ENCODE data around the gene PHKG1. TPM values are rescaled to one million over a fixed set of nuclear protein-coding genes. Genes with fewer than 3 reads are reported as not detected.
A peak's percentile ranks its signal among the peaks of the same experiment; 100 is the strongest.
"Not testable (repeated sequence)": the region's sequence is repeated elsewhere in the genome, so short reads cannot be mapped to it uniquely, and the experiment has no call there.

The PHKG1 gene
- total RNA-seq, 1 donor from 2014 or later = 15.3 TPM

DNA sequence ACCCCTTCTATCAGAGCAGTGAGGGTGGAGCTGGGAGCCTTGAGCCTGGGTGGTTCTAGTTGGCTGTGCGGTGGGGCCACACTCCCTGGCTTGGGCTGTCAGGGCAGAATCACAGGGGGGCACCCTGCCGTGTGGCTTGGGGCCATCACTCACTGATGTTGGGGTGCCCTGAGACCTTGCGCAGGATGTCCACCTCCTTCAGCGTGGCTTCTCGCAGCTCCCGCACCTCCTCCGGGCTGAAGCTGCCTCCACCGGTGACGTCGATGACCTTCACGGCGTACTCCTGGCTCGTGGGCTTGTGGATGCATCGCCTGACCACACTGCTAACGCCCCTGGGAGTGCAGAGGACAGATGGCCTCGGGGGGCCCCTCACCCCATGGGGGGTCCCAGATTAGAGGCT is 5.3 kb downstream of the PHKG1 start:
- intact Hi-C loops (cut with DNase I) = no loop called here
- DNase-seq (ENCODE audit: low spot score) = no peak

DNA sequence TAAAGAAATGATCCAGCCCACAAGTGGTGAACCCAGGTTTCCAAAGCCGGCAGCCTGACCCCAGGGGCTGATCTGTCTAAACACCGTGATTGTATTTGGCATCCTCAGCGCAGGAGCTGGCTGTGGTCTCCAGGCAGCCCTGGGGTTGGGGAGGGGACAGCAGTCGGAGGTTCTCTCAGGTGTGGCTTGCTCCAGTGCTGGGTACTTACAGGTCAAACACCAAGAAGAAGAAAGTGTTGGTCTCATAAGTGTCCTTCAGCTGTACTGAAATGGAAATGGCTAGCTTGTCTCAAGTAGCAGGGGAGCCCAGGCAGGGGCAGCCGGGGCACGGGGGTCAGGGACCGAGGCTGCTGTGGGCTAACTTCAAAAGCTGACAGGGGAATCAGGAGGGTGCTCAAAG is 6.0 kb downstream of the PHKG1 start:
- no peak for DNase-seq (ENCODE audit: low spot score)
- intact Hi-C loops (cut with DNase I) = no loop called here

DNA sequence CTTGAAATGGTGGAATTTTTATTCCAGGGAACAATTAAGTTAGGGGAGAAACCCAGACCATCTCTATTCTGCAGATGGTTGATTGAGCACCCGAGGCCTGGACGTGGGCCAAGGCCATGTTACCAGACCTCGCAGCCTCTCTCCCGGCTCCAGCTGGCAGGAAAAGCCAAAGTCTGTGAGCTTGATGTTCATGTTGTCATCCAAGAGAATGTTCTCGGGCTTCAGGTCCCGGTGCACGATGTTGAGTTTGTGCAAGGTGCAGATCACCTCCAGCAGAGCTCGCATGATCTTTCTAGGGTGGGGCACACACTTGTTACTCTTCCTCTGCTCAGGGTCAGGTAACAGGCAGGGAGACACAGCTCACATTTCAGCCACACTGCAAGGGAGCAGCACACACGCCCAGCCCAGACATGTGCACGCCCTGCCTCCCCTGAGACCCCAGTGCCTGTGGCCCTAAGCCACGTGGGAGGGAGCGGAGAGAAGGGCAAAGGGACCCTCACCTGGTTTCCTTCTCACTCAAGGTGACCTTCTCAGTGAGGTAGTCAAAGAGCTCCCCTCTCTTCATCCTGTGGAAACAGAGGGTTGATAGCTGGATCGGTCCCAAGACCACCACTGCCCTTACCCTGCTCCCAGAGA is 9.5 kb downstream of the PHKG1 start:
- intact Hi-C loops (cut with DNase I) = no loop called here
- DNase-seq (ENCODE audit: low spot score) = peak; percentile 72

DNA sequence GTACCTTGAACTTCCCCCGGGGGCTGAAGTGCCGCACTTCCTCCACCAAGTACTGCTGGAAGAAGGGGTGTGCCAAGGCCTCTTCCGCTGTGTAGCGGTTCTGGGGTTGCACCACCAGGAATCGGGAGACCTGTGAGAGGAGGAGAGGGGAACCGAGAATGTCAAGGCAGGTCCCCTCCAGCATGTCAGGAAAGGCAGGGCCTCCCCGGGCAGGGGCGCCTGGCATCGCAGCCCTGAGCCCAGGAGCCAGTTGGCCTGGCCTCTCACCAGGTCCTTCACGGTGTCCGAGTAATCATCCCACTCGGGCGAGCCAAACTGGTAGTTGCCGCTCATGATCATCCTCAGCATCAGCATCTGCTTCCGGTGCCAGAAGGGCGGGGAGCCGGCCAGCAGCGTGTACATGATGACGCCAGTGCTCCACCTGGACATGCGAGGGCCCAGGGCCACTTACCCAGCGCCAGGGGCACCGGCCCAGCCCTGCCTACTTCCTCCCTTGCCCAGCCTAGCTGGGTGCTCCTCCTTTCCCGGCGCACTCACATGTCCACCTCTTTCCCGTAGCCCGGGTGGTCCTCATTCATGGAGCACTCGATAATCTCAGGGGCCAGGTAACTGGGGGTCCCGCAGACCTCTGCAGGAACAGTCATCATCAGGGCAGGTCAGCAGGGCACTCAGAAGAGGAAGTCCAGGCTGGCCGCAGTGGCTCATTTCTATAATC is 11.0 kb downstream of the PHKG1 start:
- intact Hi-C loops (cut with DNase I) = no loop called here
- DNase-seq (ENCODE audit: low spot score) = peak; percentile 68

DNA sequence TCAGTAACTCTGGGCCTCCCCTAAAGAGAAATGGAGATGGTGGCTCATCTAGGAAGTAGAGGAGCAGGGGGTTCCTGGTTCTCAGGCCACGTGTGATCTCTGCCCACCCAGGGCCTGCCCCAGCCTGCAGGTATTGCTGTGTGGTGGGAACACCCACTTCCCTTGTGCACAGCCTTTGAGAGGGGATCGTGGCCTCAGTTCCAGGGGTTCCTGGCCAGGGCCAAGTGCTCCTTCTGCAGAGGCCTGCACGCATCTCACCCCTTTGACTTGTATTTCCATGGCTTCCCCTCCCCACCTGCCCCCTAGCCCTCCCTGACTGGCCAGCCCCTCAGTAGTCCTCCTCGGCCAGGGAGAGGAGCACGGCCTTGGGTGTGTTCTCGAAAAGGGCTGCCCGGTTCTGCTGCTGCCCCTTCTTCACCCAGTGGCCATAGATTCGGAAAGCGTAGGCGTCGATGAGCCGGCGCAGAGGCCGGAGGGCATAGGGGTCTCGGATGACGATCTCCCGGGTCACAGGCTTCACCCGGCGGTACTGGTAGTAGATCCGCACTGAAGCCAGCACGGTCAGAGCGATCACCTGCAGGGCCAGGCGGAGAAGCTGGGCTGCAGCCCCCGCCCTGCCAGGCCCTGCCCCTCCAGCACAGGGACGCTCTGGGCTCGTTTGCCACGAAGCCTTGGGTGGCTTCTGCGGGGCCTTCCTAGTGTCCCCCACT is 11.9 kb downstream of the PHKG1 start:
- intact Hi-C loops (cut with DNase I) = not testable (repeated sequence)
- DNase-seq (ENCODE audit: low spot score) = peak; percentile 63

DNA sequence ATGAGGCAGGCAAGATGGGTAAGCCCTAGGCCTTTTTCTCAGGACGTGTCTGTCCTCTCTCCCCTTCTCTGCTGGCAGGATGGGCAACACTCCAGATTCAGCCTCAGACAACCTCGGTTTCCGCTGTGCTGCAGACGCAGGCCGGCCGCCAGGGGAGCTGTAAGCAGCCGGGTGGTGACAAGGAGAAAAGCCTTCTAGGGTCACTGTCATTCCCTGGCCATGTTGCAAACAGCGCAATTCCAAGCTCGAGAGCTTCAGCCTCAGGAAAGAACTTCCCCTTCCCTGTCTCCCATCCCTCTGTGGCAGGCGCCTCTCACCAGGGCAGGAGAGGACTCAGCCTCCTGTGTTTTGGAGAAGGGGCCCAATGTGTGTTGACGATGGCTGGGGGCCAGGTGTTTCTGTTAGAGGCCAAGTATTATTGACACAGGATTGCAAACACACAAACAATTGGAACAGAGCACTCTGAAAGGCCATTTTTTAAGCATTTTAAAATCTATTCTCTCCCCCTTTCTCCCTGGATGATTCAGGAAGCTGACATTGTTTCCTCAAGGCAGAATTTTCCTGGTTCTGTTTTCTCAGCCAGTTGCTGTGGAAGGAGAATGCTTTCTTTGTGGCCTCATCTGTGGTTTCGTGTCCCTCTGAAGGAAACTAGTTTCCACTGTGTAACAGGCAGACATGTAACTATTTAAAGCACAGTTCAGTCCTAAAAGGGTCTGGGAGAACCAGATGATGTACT is 13.1 kb downstream of the PHKG1 start:
- intact Hi-C loops (cut with DNase I) = loop anchor here (5.0 to 10.0 kb wide), 2 partner anchors 107 to 195 kb away; partner anchors contain the start of gene ZNF713
- peak; percentile 91 for DNase-seq (ENCODE audit: low spot score)

DNA sequence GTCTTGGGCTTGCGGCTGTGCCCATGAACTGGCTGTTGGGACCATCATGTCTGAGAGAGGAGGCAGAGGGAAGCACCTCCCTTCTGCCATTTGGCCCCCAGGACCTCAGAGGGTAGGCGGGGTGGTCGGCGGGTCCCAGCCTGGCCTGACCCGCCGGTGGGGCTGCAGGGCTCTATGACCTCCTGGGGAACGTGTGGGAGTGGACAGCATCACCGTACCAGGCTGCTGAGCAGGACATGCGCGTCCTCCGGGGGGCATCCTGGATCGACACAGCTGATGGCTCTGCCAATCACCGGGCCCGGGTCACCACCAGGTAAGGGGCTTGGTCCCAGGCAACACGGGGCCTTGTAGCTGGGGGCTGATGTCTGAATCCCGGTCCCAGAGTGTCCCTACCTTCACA is 14.6 kb downstream of the PHKG1 start:
- peak; percentile 69 for DNase-seq (ENCODE audit: low spot score)
- intact Hi-C loops (cut with DNase I) = loop anchor here (5.0 to 10.0 kb wide), 2 partner anchors 106 to 193 kb away; partner anchors contain the start of gene ZNF713

DNA sequence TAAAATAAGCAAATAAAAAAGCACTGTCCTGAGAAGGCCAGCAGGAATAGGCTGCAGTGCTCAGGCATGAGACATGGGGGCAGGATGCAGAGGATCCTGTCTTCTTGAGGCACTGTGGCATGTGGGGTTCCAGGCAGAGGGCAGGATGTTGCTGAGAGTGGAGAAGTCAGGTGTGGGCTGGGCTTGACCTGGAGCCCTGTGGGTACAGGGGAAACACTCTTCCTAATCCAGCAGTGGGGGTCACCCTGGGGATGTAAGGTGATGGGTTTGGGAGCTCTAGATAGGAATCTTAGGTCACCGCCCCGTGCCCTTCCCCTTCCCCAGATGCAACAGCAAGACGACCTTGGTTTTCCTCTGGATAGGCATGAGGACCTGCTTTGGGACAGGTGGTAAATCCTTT is 15.1 kb downstream of the PHKG1 start:
- intact Hi-C loops (cut with DNase I) = loop anchor here (5.0 to 10.0 kb wide), 2 partner anchors 105 to 193 kb away; partner anchors contain the start of gene ZNF713
- DNase-seq (ENCODE audit: low spot score) = peak; percentile 63

DNA sequence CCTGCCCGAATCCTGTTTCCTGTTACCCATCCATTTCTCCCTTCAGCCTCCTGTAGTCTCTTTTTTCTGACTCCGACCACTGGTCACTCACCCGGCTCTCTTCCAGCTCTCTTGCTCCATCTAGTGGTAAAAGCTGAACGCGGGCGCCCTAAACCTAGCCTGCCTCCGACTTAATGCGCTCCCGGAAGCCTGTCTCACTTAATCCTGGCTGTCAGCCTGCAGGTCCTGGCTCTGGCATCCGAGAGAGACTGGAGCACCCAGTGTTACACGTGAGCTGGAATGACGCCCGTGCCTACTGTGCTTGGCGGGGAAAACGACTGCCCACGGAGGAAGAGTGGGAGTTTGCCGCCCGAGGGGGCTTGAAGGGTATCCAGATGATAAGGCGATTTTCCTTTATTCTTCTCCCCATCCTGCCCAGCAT is 18.4 kb downstream of the PHKG1 start:
- DNase-seq (ENCODE audit: low spot score) = peak; percentile 94
- intact Hi-C loops (cut with DNase I) = loop anchor here (1.0 to 10.0 kb wide), 3 partner anchors 70 to 433 kb away; partner anchors contain the start of gene ZNF713

DNA sequence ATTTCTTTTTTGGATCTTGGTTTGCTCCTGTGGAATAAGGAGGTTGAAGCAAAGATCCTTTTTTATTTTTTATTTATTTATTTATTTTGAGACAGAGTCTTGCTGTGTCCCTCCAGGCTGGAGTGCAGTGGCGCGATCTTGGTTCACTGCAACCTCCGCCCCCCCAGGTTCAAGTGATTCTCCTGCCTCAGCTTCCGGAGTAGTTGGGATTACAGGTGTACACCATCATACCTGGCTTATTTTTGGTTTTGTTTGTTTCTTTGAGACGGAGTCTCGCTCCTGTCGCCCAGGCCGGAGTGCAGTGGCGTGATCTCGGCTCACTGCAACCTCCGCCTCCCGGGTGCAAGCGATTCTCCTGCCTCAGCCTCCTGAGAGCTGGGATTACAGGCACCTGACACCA is 26.4 kb downstream of the PHKG1 start:
- intact Hi-C loops (cut with DNase I) = not testable (repeated sequence)
- peak; percentile 50 for DNase-seq (ENCODE audit: low spot score)

DNA sequence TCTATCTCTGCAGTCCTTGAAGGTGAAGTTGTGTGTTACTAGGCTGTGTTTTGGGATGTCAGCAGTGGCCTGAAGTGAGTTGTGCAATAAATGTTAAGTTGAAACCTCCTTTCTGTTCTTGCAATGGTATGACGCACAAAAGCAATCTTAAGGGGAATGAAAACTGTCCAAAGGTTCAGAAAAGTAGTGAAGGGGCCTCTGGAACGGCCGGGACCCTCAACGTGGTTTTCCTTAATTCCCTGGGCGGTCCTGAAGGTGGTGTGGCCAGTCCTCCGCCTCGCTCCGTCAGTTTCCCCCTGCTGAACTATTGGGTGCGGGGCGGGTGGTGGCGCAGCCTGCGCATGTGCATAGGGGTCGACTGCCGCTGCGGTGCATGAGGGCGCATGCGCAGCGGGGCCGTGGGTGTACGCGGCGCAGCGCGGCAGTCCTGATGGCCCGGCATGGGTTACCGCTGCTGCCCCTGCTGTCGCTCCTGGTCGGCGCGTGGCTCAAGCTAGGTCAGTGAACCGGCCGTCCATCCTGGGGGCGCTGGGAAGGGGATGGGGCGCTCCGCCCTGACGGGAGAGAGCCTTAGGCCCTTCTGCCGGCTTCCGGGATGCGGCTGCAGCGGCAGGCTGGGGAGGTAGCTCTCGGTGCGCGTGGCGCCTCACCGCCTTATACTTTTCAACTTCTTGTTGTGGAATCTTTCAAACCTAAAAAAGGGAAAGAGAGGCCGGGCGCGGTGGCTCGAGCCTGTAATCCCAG is 28.7 kb downstream of the PHKG1 start, which contains the start of gene SUMF2:
TSS of gene SUMF2 (plus strand) at position 405 of the 744 bp plus-strand sequence. CDS start at position 431, 26 bp downstream.
- DNase-seq (ENCODE audit: low spot score) = peak; percentile 94
- intact Hi-C loops (cut with DNase I) = loop anchor here (1.0 to 5.0 kb wide), 2 partner anchors 13 to 43 kb away; partner anchors contain the start of genes CCT6A, CHCHD2 and PSPH

DNA sequence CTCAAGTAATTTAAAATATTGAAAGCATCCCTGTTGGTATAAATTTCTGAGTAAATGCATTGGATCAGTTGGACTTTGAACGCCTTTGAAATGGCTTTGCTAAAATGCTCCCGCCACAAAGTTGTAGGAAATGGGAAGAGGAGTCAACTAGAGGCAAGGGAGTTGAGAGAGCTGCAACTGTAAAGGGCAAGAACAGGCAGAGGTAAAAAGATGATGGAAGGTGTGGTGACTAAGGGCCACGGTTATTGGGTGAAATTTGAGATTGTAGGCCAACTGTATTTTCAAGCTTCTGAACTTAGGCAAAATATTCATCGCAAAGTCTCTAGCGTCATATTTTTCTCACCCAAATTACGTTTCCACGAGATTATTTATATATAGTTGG is 29.3 kb downstream of the PHKG1 start:
- intact Hi-C loops (cut with DNase I) = loop anchor here (5.0 kb wide), 1 partner anchor 44 kb away; the partner anchor contains the start of gene CHCHD2
- no peak for DNase-seq (ENCODE audit: low spot score)

DNA sequence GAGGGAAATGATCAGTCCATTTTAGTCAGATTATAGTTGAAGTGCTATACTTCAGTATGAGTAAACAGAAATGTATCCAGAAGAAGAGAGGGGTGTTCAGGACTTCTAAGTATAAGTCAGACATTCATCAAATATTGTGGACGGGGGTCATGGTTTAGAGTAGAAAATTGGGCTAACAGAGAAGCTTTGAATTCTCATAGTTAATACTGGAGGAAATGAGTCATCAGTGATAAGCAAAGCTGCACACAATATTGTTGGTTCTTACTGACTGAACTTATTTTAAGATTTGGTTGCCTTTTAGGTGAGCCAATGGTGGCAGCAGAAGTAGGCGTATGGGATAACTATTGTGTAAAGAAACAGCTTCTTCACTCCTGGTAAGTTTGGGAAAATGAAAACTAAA is 30.4 kb downstream of the PHKG1 start:
- intact Hi-C loops (cut with DNase I) = loop anchor here (5.0 kb wide), 1 partner anchor 45 kb away; the partner anchor contains the start of gene CHCHD2
- DNase-seq (ENCODE audit: low spot score) = no peak

DNA sequence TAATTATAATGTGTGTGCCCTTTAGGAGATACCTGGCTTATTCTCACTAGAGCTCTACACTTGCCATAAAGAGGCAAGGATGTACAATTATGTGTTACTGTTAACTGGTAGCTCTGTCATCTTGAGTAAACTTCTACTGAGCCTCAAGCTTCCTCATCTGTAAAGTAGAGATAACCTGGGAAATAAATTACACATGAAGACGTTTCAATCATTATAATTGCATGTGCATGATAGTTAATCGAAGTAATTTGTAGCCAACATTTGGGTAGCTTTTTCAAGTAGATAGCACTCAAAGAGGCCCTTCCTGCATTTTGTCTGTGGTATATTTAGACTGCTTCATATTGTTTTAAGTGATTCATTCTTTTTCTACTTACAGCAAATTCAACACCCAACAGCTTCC is 38.8 kb downstream of the PHKG1 start:
- no peak for DNase-seq (ENCODE audit: low spot score)
- intact Hi-C loops (cut with DNase I) = no loop called here

DNA sequence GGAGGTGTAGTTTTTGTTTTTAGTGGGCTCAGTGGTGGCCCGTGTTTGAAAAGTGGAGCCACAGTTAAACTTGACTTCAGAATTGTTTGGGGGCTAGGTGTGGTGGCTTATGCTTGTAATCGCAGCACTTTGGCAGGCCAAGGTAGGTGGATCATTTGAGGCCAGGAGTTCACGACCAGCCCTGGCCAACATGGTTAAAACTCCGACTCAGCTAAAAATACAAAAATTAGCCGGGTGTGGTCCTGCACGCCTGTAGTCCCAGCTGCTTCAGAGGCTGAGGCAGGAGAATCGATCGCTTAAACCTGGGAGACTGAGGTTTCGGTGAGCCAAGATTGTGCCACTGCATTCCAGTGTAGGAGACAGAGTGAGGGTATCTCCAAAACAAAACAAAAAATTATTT is 39.4 kb downstream of the PHKG1 start:
- intact Hi-C loops (cut with DNase I) = no loop called here
- no peak for DNase-seq (ENCODE audit: low spot score)

DNA sequence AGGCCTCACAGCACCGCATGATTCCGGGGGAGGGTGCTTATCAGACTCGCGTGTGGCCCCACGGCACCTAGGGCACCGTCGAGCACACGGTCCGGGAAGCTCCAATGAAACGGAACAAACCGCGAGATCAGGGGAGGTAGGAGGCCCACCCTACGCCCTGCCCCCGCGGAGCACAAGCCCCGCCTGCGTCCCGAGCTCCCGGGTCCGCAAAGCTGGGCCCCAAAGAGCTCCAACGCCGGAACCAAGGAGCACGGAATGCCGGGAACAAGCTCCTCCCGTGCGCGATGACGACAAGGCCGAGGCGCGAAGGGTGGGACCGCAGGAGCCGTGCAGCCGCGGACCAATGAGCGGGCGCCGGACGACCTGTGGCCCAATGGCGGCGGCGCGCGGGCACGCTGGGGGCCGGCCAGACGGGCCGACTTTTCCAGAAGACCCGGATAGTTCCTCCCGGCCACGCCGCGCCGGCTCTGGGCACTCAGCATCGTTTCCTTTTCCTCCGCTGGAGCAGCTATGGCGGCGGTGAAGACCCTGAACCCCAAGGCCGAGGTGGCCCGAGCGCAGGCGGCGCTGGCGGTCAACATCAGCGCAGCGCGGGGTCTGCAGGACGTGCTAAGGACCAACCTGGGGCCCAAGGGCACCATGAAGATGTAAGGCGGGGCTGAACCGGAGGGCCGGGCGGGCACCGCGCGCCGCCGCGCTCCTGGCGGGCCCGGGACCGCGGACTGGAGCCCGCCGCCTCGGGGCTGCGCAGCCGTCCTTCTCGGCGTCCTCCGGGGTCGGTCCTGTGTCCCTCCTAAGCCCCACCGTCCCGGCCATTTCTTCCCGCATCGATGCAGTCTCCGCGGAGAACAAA is 41.2 kb downstream of the PHKG1 start, which contains the start of the genes CCT6A and PSPH:
TSS of gene CCT6A (plus strand) at position 427 of the 853 bp plus-strand sequence. CDS start at position 511, 84 bp downstream.
TSS of gene PSPH (minus strand) at position 106 of the 853 bp plus-strand sequence. CDS start 30,232 bp downstream, outside the sequence.
- DNase-seq (ENCODE audit: low spot score) = peak; percentile 99
- intact Hi-C loops (cut with DNase I) = loop anchor here (1.0 to 2.0 kb wide), 2 partner anchors 13 to 87 kb away; partner anchors contain the start of genes NIPSNAP2 and SUMF2

DNA sequence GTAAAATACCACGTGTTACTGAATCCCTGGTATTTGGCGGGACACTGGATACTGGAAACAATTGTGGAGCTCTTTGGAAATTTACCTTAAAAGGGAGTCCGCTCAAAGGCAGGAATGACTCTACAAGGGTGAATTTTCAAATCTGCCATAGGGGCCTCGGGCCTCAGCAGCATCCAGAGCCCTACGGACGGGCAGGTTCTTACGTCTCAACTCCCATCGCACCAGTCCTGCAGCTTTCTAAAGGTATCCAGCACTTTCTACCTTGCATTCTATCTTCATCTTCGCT is 41.8 kb downstream of the PHKG1 start:
- DNase-seq (ENCODE audit: low spot score) = no peak
- intact Hi-C loops (cut with DNase I) = loop anchor here (1.0 to 2.0 kb wide), 2 partner anchors 13 to 86 kb away; partner anchors contain the start of genes NIPSNAP2 and SUMF2

Measured in cardiac septum (tissue), 1 donor.